HCT116 (cell line): ENCODE results near the gene SRP68. TPM values are rescaled to one million over a fixed set of nuclear protein-coding genes. Genes with fewer than 3 reads are reported as not detected.
A peak's percentile ranks its signal among the peaks of the same experiment; 100 is the strongest.

Experiments
- ATAC-seq: fragments of 200-7000 bp; cut with Tn5 transposase; 2 replicates; pipeline ENCODE4 v1.9.1; 2020; ENCODE audit warnings: mild to moderate bottlenecking, moderate library complexity
- BruUV-seq: library from RNA; stranded (reverse); fragments of 400-500 nt; replicated peaks from 2 replicates; lab custom pipeline; 2021; lab: Mats Ljungman, UMichigan
- CTCF ChIA-PET: fragments of 300-600 bp; sonication (Branson Sonifier 250); formaldehyde crosslinking; loops from one replicate; lab custom pipeline; 2021; ENCODE audit warnings: antibody characterized with exemption; lab: Charles Lee
- POLR2A ChIA-PET: fragments of 300-600, 350-600 bp; sonication (Branson Sonifier 250); formaldehyde crosslinking; loops from one replicate; lab custom pipeline; 2021; ENCODE audit warnings: antibody characterized with exemption; lab: Charles Lee
- RAD21 ChIA-PET, 2 experiments: fragments of 300-600 bp; sonication (Branson Sonifier 250); formaldehyde crosslinking; loops; one replicate each; lab custom pipeline; 2023; ENCODE audit warnings: low total read pairs in 2 of 2; ENCODE audit not compliant: uncharacterized antibody in 2 of 2, unreplicated experiment in 2 of 2, low non-redundant PET in 1 of 2; lab: Charles Lee
- DNase-seq: peaks from one replicate; pipeline ENCODE4 v3.0.0-alpha.2; 2010; ENCODE audit warnings: low read depth, low spot score
- H2AFZ ChIP-seq: fragments of 200-600 bp; shearing (Covaris generic), sonication (generic); 2 replicates; pipeline ENCODE4 v1.6.1; 2017; ENCODE audit warnings: low read depth, mixed run types, mixed read lengths, antibody characterized with exemption, low read length; ENCODE audit not compliant: poor library complexity, severe bottlenecking
- H3K27ac ChIP-seq: 2 replicates; pipeline ENCODE4 v1.5.1; 2012; ENCODE audit warnings: low read depth, low read length
- H3K27me3 ChIP-seq: fragments of 200-600 bp; sonication (generic); 2 replicates; pipeline ENCODE4 v1.6.1; 2016; ENCODE audit warnings: mixed run types, low read length, mixed read lengths; ENCODE audit not compliant: insufficient read depth
- H3K36me3 ChIP-seq, 2 experiments: fragments of 200-500 bp in 1 of 2; fragments of 200-600 bp in 1 of 2; sonication (Bioruptor generic) in 1 of 2; sonication (generic) in 1 of 2; 2 replicates each; pipeline versions ENCODE4 v1.5.1 to v1.6.1; 2014 to 2016; ENCODE audit warnings: low read length in 2 of 2, inconsistent platforms in 1 of 2, mixed read lengths in 1 of 2, mixed run types in 1 of 2; ENCODE audit not compliant: insufficient read depth in 2 of 2, control insufficient read depth in 1 of 2
- H3K4me1 ChIP-seq, 2 experiments: fragments of 200-600 bp in 1 of 2; sonication (generic) in 1 of 2; 2 replicates each; pipeline versions ENCODE4 v1.5.1 to v1.6.1; 2012 to 2017; ENCODE audit warnings: low read length in 2 of 2, inconsistent platforms in 1 of 2, mild to moderate bottlenecking in 1 of 2, mixed read lengths in 1 of 2, mixed run types in 1 of 2, moderate library complexity in 1 of 2; ENCODE audit not compliant: insufficient read depth in 2 of 2, control insufficient read depth in 1 of 2
- H3K4me2 ChIP-seq: fragments of 200-600 bp; sonication (generic); 2 replicates; pipeline ENCODE4 v1.6.1; 2017; ENCODE audit warnings: mixed run types, low read length, mixed read lengths
- H3K4me3 ChIP-seq, 2 experiments: fragments of 200-600 bp in 1 of 2; sonication (generic) in 1 of 2; replicated peaks in 1 of 2; 2 replicates each; pipeline ENCODE4 v1.5.1; 2011 to 2016; ENCODE audit warnings: low read length in 2 of 2, control low read depth in 1 of 2, low read depth in 1 of 2, mild to moderate bottlenecking in 1 of 2, mixed read lengths in 1 of 2, mixed run types in 1 of 2
- H3K79me2 ChIP-seq: fragments of 200-600 bp; sonication (generic); 2 replicates; pipeline ENCODE4 v1.6.1; 2017; ENCODE audit warnings: mild to moderate bottlenecking, mixed run types, low read length, moderate library complexity, mixed read lengths; ENCODE audit not compliant: insufficient read depth
- H3K9ac ChIP-seq: fragments of 200-600 bp; sonication (generic); 2 replicates; pipeline ENCODE4 v1.6.1; 2016; ENCODE audit warnings: low read length, mixed read lengths
- H3K9me2 ChIP-seq: fragments of 200-600 bp; sonication (generic), shearing (Covaris generic); 2 replicates; pipeline ENCODE4 v1.6.1; 2017; ENCODE audit warnings: mixed run types, mild to moderate bottlenecking, moderate library complexity; ENCODE audit not compliant: insufficient read depth
- H3K9me3 ChIP-seq, 2 experiments: fragments of 200-500 bp in 1 of 2; fragments of 200-600 bp in 1 of 2; sonication (Bioruptor generic) in 1 of 2; sonication (generic) in 1 of 2; 2 replicates each; pipeline ENCODE4 v1.6.1; 2014 to 2017; ENCODE audit warnings: low read length in 2 of 2, mixed read lengths in 2 of 2, inconsistent platforms in 1 of 2, low read depth in 1 of 2, mild to moderate bottlenecking in 1 of 2, mixed run types in 1 of 2, moderate library complexity in 1 of 2; ENCODE audit not compliant: control insufficient read depth in 1 of 2, insufficient read depth in 1 of 2
- H4K20me1 ChIP-seq: fragments of 200-600 bp; sonication (generic), shearing (Covaris generic); 2 replicates; pipeline ENCODE4 v1.6.1; 2017; ENCODE audit warnings: mixed run types, mild to moderate bottlenecking, moderate library complexity; ENCODE audit not compliant: insufficient read depth
- ATF3 ChIP-seq: IDR thresholded peaks from 2 replicates; pipeline ENCODE4 v1.6.1; 2012
- CBX3 ChIP-seq: IDR thresholded peaks from 2 replicates; pipeline ENCODE4 v1.6.1; 2012; ENCODE audit warnings: low read depth
- EGR1 ChIP-seq: IDR thresholded peaks from 2 replicates; pipeline ENCODE4 v1.6.1; 2012; ENCODE audit warnings: low read depth
- ELF1 ChIP-seq: IDR thresholded peaks from 2 replicates; pipeline ENCODE4 v1.6.1; 2012; ENCODE audit warnings: low read depth, borderline replicate concordance
- EZH2phosphoT487 ChIP-seq: fragments of 200-600 bp; IDR thresholded peaks from 2 replicates; pipeline ENCODE4 v1.6.1; 2018; ENCODE audit warnings: antibody characterized with exemption, borderline replicate concordance
- FOSL1 ChIP-seq: IDR thresholded peaks from 2 replicates; pipeline ENCODE4 v1.6.1; 2012; ENCODE audit warnings: low read depth
- JUND ChIP-seq: IDR thresholded peaks from 2 replicates; pipeline ENCODE4 v1.6.1; 2012
- POLR2AphosphoS5 ChIP-seq: IDR thresholded peaks from 2 replicates; pipeline ENCODE4 v1.6.1; 2011; ENCODE audit warnings: mild to moderate bottlenecking, low read depth, low read length, moderate library complexity
- REST ChIP-seq: IDR thresholded peaks from 2 replicates; pipeline ENCODE4 v1.6.1; 2012; ENCODE audit warnings: low read depth
- SIN3A ChIP-seq: IDR thresholded peaks from 2 replicates; pipeline ENCODE4 v1.6.1; 2012; ENCODE audit warnings: low read depth
- YY1 ChIP-seq: IDR thresholded peaks from 2 replicates; pipeline ENCODE4 v1.6.1; 2011; ENCODE audit warnings: low read length, low read depth, moderate library complexity, mild to moderate bottlenecking; ENCODE audit not compliant: insufficient replicate concordance; ENCODE audit errors: extremely low read depth
- intact Hi-C: fragments of 100-400 bp; cut with micrococcal nuclease; formaldehyde crosslinking; loops from 2 replicates; pipeline ENCODE4 v1.10.0; 2022
- total RNA-seq: library from RNA; stranded (reverse); gene quantifications from one replicate; pipeline ENCODE4 v1.2.1, GENCODE V29; 2021; ENCODE audit not compliant: unreplicated experiment

SRP68 gene
- total RNA-seq, 1 experiment from 2014 or later: 152 TPM

DNA sequence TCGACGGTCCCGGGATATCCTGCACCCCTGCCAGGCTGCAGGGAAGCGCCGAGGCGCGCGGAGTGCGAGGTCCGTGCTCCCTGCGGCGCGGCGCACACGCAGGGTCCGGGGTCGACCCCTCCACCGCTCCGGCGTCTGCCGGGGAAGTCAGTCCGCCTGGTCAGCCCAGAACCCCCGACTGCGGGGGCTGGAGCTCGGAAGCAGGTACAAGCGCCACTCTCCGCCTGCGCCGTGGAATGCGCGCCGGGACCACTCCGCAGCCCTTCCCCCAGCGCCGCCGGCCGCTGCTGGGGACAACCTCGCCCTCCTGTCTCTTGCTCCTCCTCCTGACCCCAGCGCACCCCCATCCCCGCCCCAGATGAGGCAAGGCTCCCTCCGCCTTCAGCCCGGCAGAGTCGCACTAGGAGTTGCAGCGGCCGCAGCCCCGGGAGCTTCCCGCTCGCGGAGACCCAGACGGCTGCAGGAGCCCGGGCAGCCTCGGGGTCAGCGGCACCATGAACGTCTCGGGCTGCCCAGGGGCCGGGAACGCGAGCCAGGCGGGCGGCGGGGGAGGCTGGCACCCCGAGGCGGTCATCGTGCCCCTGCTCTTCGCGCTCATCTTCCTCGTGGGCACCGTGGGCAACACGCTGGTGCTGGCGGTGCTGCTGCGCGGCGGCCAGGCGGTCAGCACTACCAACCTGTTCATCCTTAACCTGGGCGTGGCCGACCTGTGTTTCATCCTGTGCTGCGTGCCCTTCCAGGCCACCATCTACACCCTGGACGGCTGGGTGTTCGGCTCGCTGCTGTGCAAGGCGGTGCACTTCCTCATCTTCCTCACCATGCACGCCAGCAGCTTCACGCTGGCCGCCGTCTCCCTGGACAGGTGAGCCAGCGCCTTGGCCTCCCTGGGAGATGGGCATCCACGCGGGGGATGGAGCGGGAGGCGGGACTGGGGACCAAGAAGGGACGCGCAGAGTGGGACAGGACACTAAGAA, 2.4 kb upstream of the SRP68 start, which contains the start of gene GALR2:
TSS of gene GALR2 (plus strand) at position 392 of the 974 bp plus-strand sequence. CDS start at position 495, 103 bp downstream.
- H3K4me3 ChIP-seq: no peak within 1 kb of the TSS
- ATAC-seq: no peak
- H3K79me2 ChIP-seq: peaks cover 31% of the 10 kb centered on the region
- ChIA-PET POLR2A (interaction anchor here (0.6 kb wide), 1 partner anchor 351 kb away, joined by 4 read pairs; no protein-coding TSS in a partner anchor), CTCF (no interaction called here), RAD21 (no interaction called here)
- H3K4me2 ChIP-seq: no peak within 1 kb of the TSS
- no peak for DNase-seq
- H4K20me1 ChIP-seq: no peaks in the 10 kb centered on the region; the same call in 1 of the 2 replicates
- no peak for TF ChIP-seq FOSL1
- intact Hi-C loops: loop anchor here (5.0 kb wide), 1 partner anchor 47 kb away; the partner anchor contains the start of gene EVPL
- H3K27me3 ChIP-seq: peaks cover 7% of the 10 kb centered on the region; the same call in 1 of the 2 replicates
- peaks cover 11 to 22% of the 10 kb centered on the region in 2 experiments for H3K4me1 ChIP-seq
- no peak within 1 kb of the TSS for H2AFZ ChIP-seq
- H3K9me2 ChIP-seq: no peaks in the 10 kb centered on the region
- BruUV-seq: no TSS peak
- H3K9ac ChIP-seq: no peak within 1 kb of the TSS
- H3K27ac ChIP-seq: no peak within 1 kb of the TSS
- peaks cover 0 to 3% of the 10 kb centered on the region in 2 experiments; a peak in 1 of 4 replicates for H3K36me3 ChIP-seq
- no peaks in the 10 kb centered on the region for H3K9me3 ChIP-seq

DNA sequence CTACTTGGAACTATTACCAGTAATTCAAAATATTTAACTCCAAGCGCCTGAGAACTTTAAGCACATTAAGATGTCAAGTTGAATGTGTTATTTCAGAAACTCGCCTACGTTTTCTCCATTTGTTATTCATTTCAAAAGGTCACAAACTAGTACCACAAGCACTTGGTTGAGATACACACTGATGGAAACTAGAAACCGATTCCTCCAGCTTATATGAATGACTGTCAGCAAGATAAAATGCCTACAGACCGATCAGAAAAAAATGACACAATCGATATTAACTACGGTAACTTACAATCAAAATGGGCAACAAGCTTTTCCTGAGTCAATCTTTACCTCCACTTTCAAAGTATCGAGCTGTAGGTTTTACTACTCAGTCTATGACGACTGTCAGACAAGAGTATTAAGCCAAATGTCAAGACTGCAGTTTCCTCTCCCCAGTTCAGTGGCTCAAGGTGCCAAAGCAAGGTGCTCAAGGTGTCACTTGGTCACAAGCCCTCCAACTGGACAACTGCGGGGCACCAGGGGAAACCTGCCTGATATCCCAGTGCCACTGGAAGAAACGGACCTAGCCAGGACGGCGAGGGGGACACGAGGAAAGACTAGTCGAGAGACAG, 678 bp downstream of the SRP68 start:
- H3K4me2 ChIP-seq: peak overlapping the region; percentile 89
- H3K27ac ChIP-seq: peak overlapping the region; percentile 60
- DNase-seq: no peak
- peak overlapping the region; percentile 78 for H3K9ac ChIP-seq
- H3K4me3 ChIP-seq: peak overlapping the region; percentile 63 to 78
- TSS peak; percentile 76 for BruUV-seq
- no peak overlapping the region for H2AFZ ChIP-seq
- POLR2A ChIA-PET: interaction anchor here (1.0 to 1.2 kb wide), 5 partner anchors 10 to 52 kb away, joined by 3 to 5 read pairs (median 3); partner anchors contain the start of gene EVPL
- CTCF ChIA-PET: interaction anchor here (0.6 to 1.3 kb wide), 2 partner anchors 18 to 45 kb away, joined by 3 to 4 read pairs; no protein-coding TSS in a partner anchor
- no peaks in the 10 kb centered on the region for H3K9me3 ChIP-seq
- H3K27me3 ChIP-seq: no peaks in the 10 kb centered on the region
- peak; percentile 20 for ATAC-seq
- TF ChIP-seq POLR2AphosphoS5 (no peak), EZH2phosphoT487 (no peak), ELF1 (no peak), FOSL1 (no peak), SIN3A (no peak), YY1 (no peak), ATF3 (no peak), EGR1 (no peak), JUND (no peak), CBX3 (no peak), REST (no peak)
- RAD21 ChIA-PET: no interaction called here
- no peaks in the 10 kb centered on the region for H3K9me2 ChIP-seq
- intact Hi-C loops: loop anchor here (1.0 to 5.0 kb wide), 3 partner anchors 17 to 57 kb away; partner anchors contain the start of gene EVPL
- H3K4me1 ChIP-seq: peaks cover 11 to 22% of the 10 kb centered on the region in 2 experiments
- H3K36me3 ChIP-seq: peaks cover 15 to 21% of the 10 kb centered on the region in 2 experiments
- peaks cover 60% of the 10 kb centered on the region for H3K79me2 ChIP-seq
- H4K20me1 ChIP-seq: no peaks in the 10 kb centered on the region; the same call in 1 of the 2 replicates
